Lung (tissue), 12 donors: ENCODE measurements around the gene ZSCAN25. TPM values are rescaled to one million over a fixed set of nuclear protein-coding genes. Genes with fewer than 3 reads are reported as not detected.
"Not testable (repeated sequence)": the region's sequence is repeated elsewhere in the genome, so short reads cannot be mapped to it uniquely, and the experiment has no call there.

Experiments
- ATAC-seq: fragments of 200-7000 bp; cut with Tn5 transposase; one replicate; pipeline ENCODE4 v1.9.1; 2020; ENCODE audit warnings: moderate number of reproducible peaks; ENCODE audit not compliant: insufficient read depth, low FRiP score
- DNase-seq, 3 donors: peaks; one replicate each; pipeline ENCODE4 v3.0.0-alpha.2; 2013 to 2017
- H3K27ac ChIP-seq, 2 donors: one replicate each; pipeline ENCODE4 v1.5.1; 2013; ENCODE audit warnings: mild to moderate bottlenecking in 2 of 2, moderate library complexity in 2 of 2, control low read depth in 1 of 2, inconsistent platforms in 1 of 2, low read depth in 1 of 2, low read length in 1 of 2
- H3K27me3 ChIP-seq, 3 donors: one replicate each; pipeline ENCODE4 v1.5.1; 2013; ENCODE audit warnings: low read length in 2 of 3; ENCODE audit not compliant: control insufficient read depth in 3 of 3, insufficient read depth in 3 of 3
- H3K36me3 ChIP-seq, 4 donors: one replicate each; pipeline ENCODE4 v1.5.1; 2013; ENCODE audit warnings: low read length in 4 of 4, mild to moderate bottlenecking in 1 of 4, moderate library complexity in 1 of 4; ENCODE audit not compliant: control insufficient read depth in 4 of 4, insufficient read depth in 4 of 4
- H3K4me1 ChIP-seq, 5 donors: one replicate each; pipeline ENCODE4 v1.5.1; 2013; ENCODE audit warnings: low read length in 5 of 5, mild to moderate bottlenecking in 2 of 5, moderate library complexity in 1 of 5; ENCODE audit not compliant: control insufficient read depth in 5 of 5, insufficient read depth in 5 of 5
- H3K4me3 ChIP-seq: one replicate; pipeline ENCODE4 v1.5.1; 2013; ENCODE audit warnings: mild to moderate bottlenecking, control low read depth, moderate library complexity
- H3K9ac ChIP-seq, 2 donors: one replicate each; pipeline ENCODE4 v1.5.1; 2013; ENCODE audit warnings: low read length in 2 of 2, control low read depth in 1 of 2; ENCODE audit not compliant: insufficient read depth in 1 of 2
- H3K9me3 ChIP-seq, 4 donors: one replicate each; pipeline ENCODE4 v1.5.1; 2013; ENCODE audit warnings: low read length in 3 of 4, mild to moderate bottlenecking in 1 of 4, moderate library complexity in 1 of 4; ENCODE audit not compliant: control insufficient read depth in 4 of 4, insufficient read depth in 3 of 4
- WGBS, 2 donors: extraction: QIAGEN DNeasy Blood & Tissue Kit; methylation state at CpG; one replicate each; pipeline ENCODE4 v1.1.7; 2013; 5-methylcytosine and 5-hydroxymethylcytosine counted together
- polyA plus RNA-seq, 2 donors: library from polyadenylated mRNA; stranded (reverse); fragments of 200-250 nt; gene quantifications; one replicate each; pipeline ENCODE4 v1.2.1, GENCODE V29; 2013
- total RNA-seq, 2 donors: library from RNA; depleted of rRNA in 1 of 2; stranded (reverse); fragments of >200 nt in 1 of 2; gene quantifications; one replicate each; pipeline ENCODE4 v1.2.1, GENCODE V29; 2014 to 2021
- TF ChIP-seq, protein P1 (sequence below): IDR thresholded peaks from 2 replicates; pipeline ENCODE4 v1.5.1; 2012; ENCODE audit warnings: mild to moderate bottlenecking; ENCODE audit errors: control extremely low read depth, extremely low read depth
- donor health status: control.
- donor health status: control.
- donor health status: Bipolar disorder and iron deficiency.
- donor health status: healthy.
- donor health status: DM: yes; HTN: yes; CAD: no.

Gene ZSCAN25
- total and polyA plus RNA-seq, 4 donors: 5.7 to 24.0 (median 14.1) TPM

DNA sequence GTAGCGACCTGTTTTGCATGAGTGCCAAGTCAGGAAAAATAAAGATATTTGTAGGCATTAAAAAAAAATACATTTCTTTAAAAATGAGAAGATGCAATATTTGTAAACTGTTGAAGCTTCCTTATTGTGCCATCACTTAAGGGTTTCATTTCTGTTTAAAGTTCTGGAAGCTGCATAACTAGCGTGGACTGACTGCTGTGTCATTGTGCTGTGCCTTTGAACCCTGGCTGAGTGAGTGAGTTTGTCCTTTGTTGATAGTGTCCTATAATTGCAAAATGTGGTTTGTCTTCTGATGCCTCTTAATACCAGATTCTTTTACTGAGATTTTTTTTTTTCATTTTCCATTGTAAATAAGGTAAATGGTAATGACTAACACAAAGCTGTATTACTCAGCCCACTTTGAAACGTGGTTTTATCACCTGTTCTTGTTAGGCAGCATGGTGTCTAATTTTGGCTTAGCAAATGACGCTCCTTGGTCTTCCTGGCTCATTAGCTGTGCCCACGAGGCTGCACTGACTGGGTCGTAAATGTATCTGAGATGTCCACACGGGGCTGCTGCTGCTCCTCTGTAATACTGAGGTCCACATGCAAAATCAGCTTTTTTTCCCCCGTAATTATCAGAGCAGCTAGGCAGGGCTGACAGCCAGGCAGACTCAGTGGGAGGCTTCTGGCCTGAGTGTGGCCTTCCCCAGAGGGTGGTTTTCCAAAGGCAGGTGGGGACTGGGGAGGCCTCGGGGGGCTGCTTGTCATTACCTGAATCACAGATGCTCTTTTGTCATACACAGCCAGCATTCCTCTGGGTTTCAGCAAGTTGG is 14.8 kb downstream of the ZSCAN25 start:
- Histone ChIP-seq H3K36me3 (peaks cover 15 to 33% (median 30%) of the 10 kb centered on the region in 4 donors), H3K9me3 (no peaks in the 10 kb centered on the region), H3K4me3 (no peak overlapping the region), H3K9ac (peak overlapping the region in 1 of 2 donors; percentile 17), H3K27me3 (no peaks in the 10 kb centered on the region), H3K4me1 (no peaks in the 10 kb centered on the region), H3K27ac (peak overlapping the region in 1 of 2 donors; percentile 53)
- TF ChIP-seq, protein P1, sequence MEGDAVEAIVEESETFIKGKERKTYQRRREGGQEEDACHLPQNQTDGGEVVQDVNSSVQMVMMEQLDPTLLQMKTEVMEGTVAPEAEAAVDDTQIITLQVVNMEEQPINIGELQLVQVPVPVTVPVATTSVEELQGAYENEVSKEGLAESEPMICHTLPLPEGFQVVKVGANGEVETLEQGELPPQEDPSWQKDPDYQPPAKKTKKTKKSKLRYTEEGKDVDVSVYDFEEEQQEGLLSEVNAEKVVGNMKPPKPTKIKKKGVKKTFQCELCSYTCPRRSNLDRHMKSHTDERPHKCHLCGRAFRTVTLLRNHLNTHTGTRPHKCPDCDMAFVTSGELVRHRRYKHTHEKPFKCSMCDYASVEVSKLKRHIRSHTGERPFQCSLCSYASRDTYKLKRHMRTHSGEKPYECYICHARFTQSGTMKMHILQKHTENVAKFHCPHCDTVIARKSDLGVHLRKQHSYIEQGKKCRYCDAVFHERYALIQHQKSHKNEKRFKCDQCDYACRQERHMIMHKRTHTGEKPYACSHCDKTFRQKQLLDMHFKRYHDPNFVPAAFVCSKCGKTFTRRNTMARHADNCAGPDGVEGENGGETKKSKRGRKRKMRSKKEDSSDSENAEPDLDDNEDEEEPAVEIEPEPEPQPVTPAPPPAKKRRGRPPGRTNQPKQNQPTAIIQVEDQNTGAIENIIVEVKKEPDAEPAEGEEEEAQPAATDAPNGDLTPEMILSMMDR: no peak
- WGBS, 2 donors: 50 to 61% methylated on average over 9 of the region's 9 CpGs
- ATAC-seq (peak; percentile 51), DNase-seq (peak; percentile 25 to 74 (median 65))

DNA sequence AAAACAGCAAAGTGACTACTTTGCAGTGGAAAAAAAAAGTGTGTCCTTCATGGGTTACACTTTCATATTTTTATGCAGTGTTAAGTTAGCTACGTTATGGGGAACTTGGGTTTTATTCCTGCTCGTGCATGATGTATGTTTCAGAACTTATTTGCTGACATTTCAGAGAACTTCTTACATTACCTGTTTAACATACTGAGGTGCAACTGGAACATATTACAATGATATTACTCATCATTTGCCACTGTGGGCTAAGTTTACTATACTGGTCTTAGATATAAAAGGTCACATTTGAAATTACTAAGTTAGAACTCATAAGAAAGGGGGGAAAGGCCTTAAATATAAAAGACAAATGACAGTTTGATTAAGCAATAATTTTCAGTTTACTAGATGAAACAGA is 20.7 kb downstream of the ZSCAN25 start:
- not testable (repeated sequence) for H3K4me3 ChIP-seq, ATAC-seq, H3K4me1 ChIP-seq, H3K27ac ChIP-seq, H3K9me3 ChIP-seq, H3K27me3 ChIP-seq, H3K9ac ChIP-seq, DNase-seq
- 41 to 67% methylated on average over 2 of the region's 2 CpGs for WGBS, 2 donors
- H3K36me3 ChIP-seq: peaks cover 0 to 11% (median 5%) of the 10 kb centered on the region in 4 donors

DNA sequence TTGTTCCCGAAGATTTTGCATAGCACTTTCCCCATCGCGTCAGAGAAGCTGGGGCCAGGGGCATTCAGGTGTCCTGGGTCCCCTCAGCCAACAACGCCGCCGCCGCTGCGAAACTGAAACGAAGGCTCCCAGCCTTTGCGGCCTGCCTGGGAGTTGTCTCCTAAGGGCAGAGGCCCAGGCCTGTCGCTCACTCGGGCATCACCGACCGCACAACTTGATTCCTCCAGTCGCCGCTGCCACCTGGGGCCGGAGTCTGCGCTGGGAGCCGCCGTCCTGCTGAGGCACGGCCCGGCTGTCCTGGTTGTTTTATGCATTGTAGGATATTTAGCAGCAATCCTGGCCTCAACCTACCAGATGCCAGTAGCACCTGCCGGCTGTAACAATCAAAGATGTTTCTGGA is 22.0 kb downstream of the ZSCAN25 start:
- Histone ChIP-seq H3K9me3 (no peaks in the 10 kb centered on the region), H3K36me3 (peaks cover 0 to 9% (median 4%) of the 10 kb centered on the region in 4 donors), H3K4me3 (no peak overlapping the region), H3K27me3 (no peaks in the 10 kb centered on the region), H3K9ac (no peak overlapping the region), H3K27ac (no peak overlapping the region), H3K4me1 (no peaks in the 10 kb centered on the region)
- WGBS, 2 donors: 95 to 96% methylated on average over 23 of the region's 23 CpGs
- DNase-seq (no peak), ATAC-seq (no peak)
- TF ChIP-seq, protein P1: no peak

DNA sequence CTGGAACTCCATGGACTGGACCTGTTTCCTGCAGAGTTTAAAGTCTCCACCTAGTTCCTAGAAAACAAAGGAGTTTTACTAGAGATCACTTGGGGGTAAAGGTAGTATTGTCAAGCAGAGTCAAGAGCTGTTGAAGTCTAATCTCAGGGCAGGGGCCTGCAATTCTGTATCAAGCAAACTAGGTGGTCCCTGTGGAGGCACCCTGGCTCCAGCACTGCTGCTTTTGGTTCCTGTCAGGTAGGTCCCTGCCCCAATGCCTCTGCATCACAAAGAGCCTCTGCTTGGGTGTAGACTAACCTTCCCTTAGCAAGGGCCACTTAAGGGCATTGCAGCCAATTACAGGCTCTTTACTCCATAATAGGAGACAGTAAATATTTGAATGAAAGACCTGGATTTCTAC is 22.5 kb downstream of the ZSCAN25 start:
- no peak overlapping the region for H3K27ac ChIP-seq
- no peaks in the 10 kb centered on the region for H3K27me3 ChIP-seq
- H3K4me3 ChIP-seq: no peak overlapping the region
- DNase-seq (peak in 1 of 3 donors; percentile 6), ATAC-seq (no peak)
- no peaks in the 10 kb centered on the region for H3K9me3 ChIP-seq
- H3K4me1 ChIP-seq: no peaks in the 10 kb centered on the region
- TF ChIP-seq, protein P1: no peak
- H3K9ac ChIP-seq: no peak overlapping the region
- H3K36me3 ChIP-seq: peaks cover 0 to 7% (median 2%) of the 10 kb centered on the region in 4 donors
